ENCODE data around the gene PLCH2. TPM values are rescaled to one million over a fixed set of nuclear protein-coding genes. Genes with fewer than 3 reads are reported as not detected.
A peak's percentile ranks its signal among the peaks of the same experiment; 100 is the strongest.

The PLCH2 gene
- total and polyA plus RNA-seq, 9 of the 15 experiments (the other 6 are each of a cell fraction or from before 2014, with no cell fraction given) = 0.16 TPM; not detected in 8

- DNase-seq (ENCODE audit: extremely low read depth in 1 of 4, low spot score in 3 of 4) (peak; percentile 89 to 97 (median 93)), FAIRE-seq (peak; percentile 89), ATAC-seq (peak; percentile 95)
- in situ Hi-C loops (cut with MboI) (loop anchor here (25.0 kb wide), 1 partner anchor 339 kb away; the partner anchor contains the start of gene FAAP20), intact Hi-C loops (cut with micrococcal nuclease) (loop anchor here (1.0 kb wide), 1 partner anchor 20 kb away; no protein-coding TSS in a partner anchor)
- POLR2A ChIA-PET = interaction anchor here (0.6 to 2.0 kb wide), 14 partner anchors 9 to 168 kb away, joined by 3 to 11 read pairs (median 4); no protein-coding TSS in a partner anchor
- 0% methylated on average over 46 of the region's 107 CpGs for WGBS (ENCODE audit: insufficient coverage, low coverage, missing lambda C conversion rate)
- Histone ChIP-seq H3K4me2 (ENCODE audit: insufficient read depth, low read length) (peak within 1 kb of the TSS; percentile 87), H3K36me3 (ENCODE audit: control insufficient read depth, insufficient read depth, low read length) (peaks cover 39% of the 10 kb centered on the region), H3K9ac (ENCODE audit: insufficient read depth in 1 of 2, low read depth in 2 of 2, low read length in 2 of 2) (peak within 1 kb of the TSS; percentile 92 to 97), H3K9me1 (ENCODE audit: control insufficient read depth, insufficient read depth, low read length) (peaks cover 18% of the 10 kb centered on the region), H2AFZ (ENCODE audit: low read depth, low read length) (peak within 1 kb of the TSS; percentile 93), H3K27me3 (ENCODE audit: control insufficient read depth in 2 of 2, insufficient read depth in 2 of 2, low read length in 2 of 2) (peaks cover 19 to 21% of the 10 kb centered on the region in 2 experiments; a peak in 4 of 5 replicates), H3K4me3 (peak within 1 kb of the TSS; percentile 99), H4K20me1 (replicated peaks; ENCODE audit: control insufficient read depth, insufficient read depth, low read length) (peaks cover 43% of the 10 kb centered on the region), H3K27ac (ENCODE audit: extremely low read depth, low read depth, low read length) (peak within 1 kb of the TSS; percentile 84), H3K4me1 (replicated peaks in 1 of 2; ENCODE audit: control insufficient read depth in 2 of 2, insufficient read depth in 2 of 2, low read length in 2 of 2) (peaks cover 24 to 82% of the 10 kb centered on the region in 2 experiments; a peak in 4 of 5 replicates), H3K9me3 (replicated peaks; ENCODE audit: control insufficient read depth, insufficient read depth, low read depth, low read length) (no peaks in the 10 kb centered on the region), H3K79me2 (ENCODE audit: control insufficient read depth, insufficient read depth, low read length) (peaks cover 47% of the 10 kb centered on the region)
- BruUV-seq (replicated peaks) = no TSS peak
- CTCF ChIA-PET (ENCODE audit: low intra/inter-chr PET ratio) = no interaction called here
- TF ChIP-seq ZNF175 (CRISPR knock-in tag; IDR thresholded peaks at IDR 0.05; ENCODE audit: low read depth) (peak; percentile 98), ZNF584 (CRISPR knock-in tag; IDR thresholded peaks at IDR 0.05; ENCODE audit: low read depth) (peak; percentile 98), ZBTB26 (CRISPR knock-in tag; IDR thresholded peaks at IDR 0.05) (no peak; the same call in 1 of the 2 replicates), SMAD3 (CRISPR knock-in tag; conservative IDR thresholded peaks at IDR 0.05) (peak; percentile 97), XRCC4 (IDR thresholded peaks at IDR 0.05; ENCODE audit: extremely low read depth, insufficient read depth, insufficient read length) (no peak), KLF10 (CRISPR knock-in tag; IDR thresholded peaks at IDR 0.05) (no peak), SMAD2 (IDR thresholded peaks at IDR 0.05; ENCODE audit: low read depth, low read length) (no peak), ZBTB8A (IDR thresholded peaks at IDR 0.05; ENCODE audit: partially characterized antibody) (no peak), POLR3G (IDR thresholded peaks at IDR 0.05; ENCODE audit: extremely low read depth, insufficient read length, insufficient replicate concordance) (no peak), MED1 (CRISPR knock-in tag; IDR thresholded peaks at IDR 0.05; ENCODE audit: borderline replicate concordance) (no peak), CBFA2T3 (IDR thresholded peaks at IDR 0.05) (no peak), RFX1 (IDR thresholded peaks at IDR 0.05) (no peak), GATA2 (CRISPR knock-in tag; IDR thresholded peaks at IDR 0.05) (no peak), ARNT (IDR thresholded peaks at IDR 0.05) (no peak), USF1 (CRISPR knock-in tag; IDR thresholded peaks at IDR 0.05) (no peak), E2F3 (CRISPR knock-in tag; IDR thresholded peaks at IDR 0.05) (peak; percentile 87; the same call in 1 of the 2 replicates), FOXJ2 (tag; IDR thresholded peaks at IDR 0.05) (peak; percentile 95), CHD2 (IDR thresholded peaks at IDR 0.05; ENCODE audit: low read depth, low read length) (peak; percentile 54), NFYB (IDR thresholded peaks at IDR 0.05; ENCODE audit: extremely low read depth, insufficient read length) (no peak), ZNF140 (CRISPR knock-in tag; IDR thresholded peaks at IDR 0.05) (no peak), PTBP1 (IDR thresholded peaks at IDR 0.05; ENCODE audit: low read depth, low read length) (no peak), SNIP1 (IDR thresholded peaks at IDR 0.05; ENCODE audit: low read depth) (no peak)
Observed at GRCh38 chr1:2525920-2526823, 50.1 kb downstream of the PLCH2 start, which contains the start of gene PANK4. PANK4 (minus strand) TSS chr1:2526596; CDS start chr1:2526587, 9 bp downstream.
